HG02973 (cell line): ENCODE measurements around the gene CXCL9.
"Not testable (repeated sequence)": the region's sequence is repeated elsewhere in the genome, so short reads cannot be mapped to it uniquely, and the experiment has no call there.

Experiments used
- ATAC-seq: cut with Tn5 transposase; IDR thresholded peaks from one replicate; pipeline ENCODE4 v1.9.1; 2021; ENCODE audit warnings: moderate library complexity; ENCODE audit not compliant: unreplicated experiment

Gene CXCL9

GRCh38 chr4:75963558-75963957 lies 43.8 kb downstream of the CXCL9 start:
- no peak for ATAC-seq

- ATAC-seq, result not testable (repeated sequence)
These were observed 45.2 kb downstream of the CXCL9 start for GRCh38 chr4:75962072-75962471.

GRCh38 chr4:75958546-75958945 lies 48.8 kb downstream of the CXCL9 start:
- not testable (repeated sequence) for ATAC-seq

- not testable (repeated sequence) for ATAC-seq
These were observed 52.5 kb downstream of the CXCL9 start for GRCh38 chr4:75954811-75955210.

- no peak for ATAC-seq
These were observed 53.8 kb downstream of the CXCL9 start for GRCh38 chr4:75953509-75953908.
